SU-DHL-6 (cell line): ENCODE results near the gene INPP5A.

Experiments
- H2AFZ ChIP-seq: fragments of 200-600 bp; sonication (generic); 2 replicates; pipeline ENCODE4 v1.6.1; 2014; ENCODE audit warnings: low read depth, mild to moderate bottlenecking, moderate library complexity, mixed read lengths, antibody characterized with exemption, low read length; ENCODE audit not compliant: severe bottlenecking
- H3F3A ChIP-seq: fragments of 200-600 bp; shearing (Covaris generic); 2 replicates; pipeline ENCODE4 v1.6.0; 2016; ENCODE audit warnings: antibody characterized with exemption, mild to moderate bottlenecking; ENCODE audit not compliant: insufficient read depth
- H3K27ac ChIP-seq: fragments of 200-600 bp; sonication (generic); 2 replicates; pipeline ENCODE4 v1.5.1; 2016; ENCODE audit warnings: low read depth, mild to moderate bottlenecking, low read length, moderate library complexity, mixed read lengths
- H3K27me3 ChIP-seq: fragments of 200-600 bp; sonication (generic), shearing (Covaris generic); 2 replicates; pipeline ENCODE4 v1.6.0; 2014; ENCODE audit warnings: mild to moderate bottlenecking, low read length
- H3K36me3 ChIP-seq: fragments of 200-600 bp; sonication (generic); 2 replicates; pipeline ENCODE4 v1.6.1; 2014; ENCODE audit warnings: mild to moderate bottlenecking, low read length, mixed read lengths
- H3K4me2 ChIP-seq: fragments of 300-600, 200-600 bp; shearing (Covaris generic), sonication (generic); 2 replicates; pipeline ENCODE4 v1.6.0; 2014; ENCODE audit warnings: low read length, low read depth, mild to moderate bottlenecking; ENCODE audit not compliant: poor library complexity, severe bottlenecking
- H3K4me3 ChIP-seq: fragments of 200-600 bp; sonication (generic); 2 replicates; pipeline ENCODE4 v1.5.1; 2014; ENCODE audit warnings: antibody characterized with exemption, low read length, mild to moderate bottlenecking, mixed read lengths; ENCODE audit not compliant: insufficient read depth, poor library complexity, severe bottlenecking
- H3K79me2 ChIP-seq: fragments of 200-600 bp; sonication (generic); 2 replicates; pipeline ENCODE4 v1.6.1; 2014; ENCODE audit warnings: mild to moderate bottlenecking, low read length, moderate library complexity; ENCODE audit not compliant: insufficient read depth
- H3K9ac ChIP-seq: fragments of 200-600 bp; sonication (generic); 2 replicates; pipeline ENCODE4 v1.7.0; 2014; ENCODE audit warnings: mild to moderate bottlenecking, low read length
- H3K9me2 ChIP-seq: fragments of 200-600 bp; sonication (generic); replicated peaks from 2 replicates; pipeline ENCODE4 v1.6.1; 2014; ENCODE audit warnings: low read length; ENCODE audit not compliant: insufficient read depth
- H3K9me3 ChIP-seq: fragments of 200-600 bp; sonication (generic); 2 replicates; pipeline ENCODE4 v1.6.1; 2014; ENCODE audit warnings: low read length, mixed read lengths; ENCODE audit not compliant: insufficient read depth
- H4K20me1 ChIP-seq: fragments of 200-600 bp; sonication (generic); 2 replicates; pipeline ENCODE4 v1.6.1; 2014; ENCODE audit warnings: low read depth, mild to moderate bottlenecking, antibody characterized with exemption, low read length, moderate library complexity, mixed read lengths
- EZH2phosphoT487 ChIP-seq: fragments of 200-600 bp; sonication (generic), shearing (Covaris generic); conservative IDR thresholded peaks from 2 replicates; pipeline ENCODE4 v1.6.1; 2018; ENCODE audit warnings: mild to moderate bottlenecking, antibody characterized with exemption, low read length, moderate library complexity, mixed read lengths
- TF ChIP-seq, protein P1 (sequence below): fragments of 200-600 bp; sonication (generic); IDR thresholded peaks from one replicate; pipeline ENCODE4 v1.5.1; 2017; ENCODE audit warnings: antibody characterized with exemption, mild to moderate bottlenecking, low read length, moderate library complexity; ENCODE audit not compliant: insufficient read depth, poor library complexity, severe bottlenecking

Gene INPP5A

DNA sequence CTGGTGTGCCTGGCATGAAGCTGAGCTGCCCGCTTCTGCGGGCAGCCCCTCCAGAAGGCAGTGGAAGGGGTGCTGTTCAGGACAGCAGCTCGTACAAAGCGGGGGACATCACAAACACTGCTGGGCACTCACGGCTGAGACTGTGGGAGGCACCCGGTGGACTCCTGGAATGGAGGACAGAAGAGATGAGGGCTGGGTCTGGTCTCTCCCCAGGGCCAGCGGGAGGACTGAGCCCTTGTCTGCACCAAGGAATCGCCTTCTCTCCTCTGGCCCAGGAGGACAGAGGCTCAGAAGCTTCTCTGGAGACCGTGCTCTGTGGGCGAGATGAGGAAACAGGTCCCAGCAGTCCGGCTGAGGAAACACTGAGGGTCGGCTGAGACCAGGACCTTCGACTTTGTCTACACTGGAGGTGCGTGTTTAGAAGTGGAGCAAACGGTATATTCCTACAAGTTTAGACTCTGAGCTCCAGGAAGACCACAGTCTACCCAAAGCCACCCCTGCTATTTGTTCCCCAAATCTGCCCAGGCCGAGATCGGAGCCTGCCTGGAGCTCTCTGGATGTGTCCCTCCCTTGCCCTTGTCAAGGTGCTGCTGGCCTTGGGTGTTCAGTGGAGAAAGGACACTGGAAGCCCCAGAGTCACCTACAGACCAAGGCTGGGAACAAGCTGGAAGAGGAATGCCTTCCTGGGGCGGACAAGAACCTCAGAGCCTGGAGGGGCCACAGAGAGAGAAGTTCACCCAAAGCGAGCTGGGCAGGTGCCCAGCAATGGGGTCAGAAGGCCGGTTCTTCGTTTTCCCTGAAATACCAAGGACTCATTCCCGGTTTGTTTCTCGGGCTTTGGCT lies 12.9 kb upstream of the INPP5A start:
- no peak overlapping the region for H3K4me2 ChIP-seq
- H3K9me3 ChIP-seq = no peaks in the 10 kb centered on the region
- H4K20me1 ChIP-seq = no peaks in the 10 kb centered on the region
- H3K79me2 ChIP-seq = no peaks in the 10 kb centered on the region
- H3K9ac ChIP-seq = no peak overlapping the region
- no peaks in the 10 kb centered on the region for H3F3A ChIP-seq
- no peak for TF ChIP-seq EZH2phosphoT487
- TF ChIP-seq, protein P1, sequence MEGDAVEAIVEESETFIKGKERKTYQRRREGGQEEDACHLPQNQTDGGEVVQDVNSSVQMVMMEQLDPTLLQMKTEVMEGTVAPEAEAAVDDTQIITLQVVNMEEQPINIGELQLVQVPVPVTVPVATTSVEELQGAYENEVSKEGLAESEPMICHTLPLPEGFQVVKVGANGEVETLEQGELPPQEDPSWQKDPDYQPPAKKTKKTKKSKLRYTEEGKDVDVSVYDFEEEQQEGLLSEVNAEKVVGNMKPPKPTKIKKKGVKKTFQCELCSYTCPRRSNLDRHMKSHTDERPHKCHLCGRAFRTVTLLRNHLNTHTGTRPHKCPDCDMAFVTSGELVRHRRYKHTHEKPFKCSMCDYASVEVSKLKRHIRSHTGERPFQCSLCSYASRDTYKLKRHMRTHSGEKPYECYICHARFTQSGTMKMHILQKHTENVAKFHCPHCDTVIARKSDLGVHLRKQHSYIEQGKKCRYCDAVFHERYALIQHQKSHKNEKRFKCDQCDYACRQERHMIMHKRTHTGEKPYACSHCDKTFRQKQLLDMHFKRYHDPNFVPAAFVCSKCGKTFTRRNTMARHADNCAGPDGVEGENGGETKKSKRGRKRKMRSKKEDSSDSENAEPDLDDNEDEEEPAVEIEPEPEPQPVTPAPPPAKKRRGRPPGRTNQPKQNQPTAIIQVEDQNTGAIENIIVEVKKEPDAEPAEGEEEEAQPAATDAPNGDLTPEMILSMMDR = no peak
- no peaks in the 10 kb centered on the region for H3K27me3 ChIP-seq
- H3K9me2 ChIP-seq = no peaks in the 10 kb centered on the region
- no peak overlapping the region for H2AFZ ChIP-seq
- H3K4me3 ChIP-seq = no peak overlapping the region
- no peaks in the 10 kb centered on the region for H3K36me3 ChIP-seq
- H3K27ac ChIP-seq = no peak overlapping the region

GRCh38 chr10:132526676-132527075 lies 10.9 kb upstream of the INPP5A start:
- Histone ChIP-seq H3K4me2 (no peak overlapping the region), H3K4me3 (no peak overlapping the region), H3K9me2 (no peaks in the 10 kb centered on the region), H3F3A (no peaks in the 10 kb centered on the region), H4K20me1 (no peaks in the 10 kb centered on the region), H3K9me3 (no peaks in the 10 kb centered on the region), H2AFZ (no peak overlapping the region), H3K27ac (no peak overlapping the region), H3K79me2 (no peaks in the 10 kb centered on the region), H3K27me3 (no peaks in the 10 kb centered on the region), H3K36me3 (no peaks in the 10 kb centered on the region), H3K9ac (no peak overlapping the region)
- no peak for TF ChIP-seq EZH2phosphoT487
- TF ChIP-seq, protein P1 = no peak

- Histone ChIP-seq H3K4me2 (no peak overlapping the region), H3K9ac (no peak overlapping the region), H3K79me2 (no peaks in the 10 kb centered on the region), H3K9me2 (no peaks in the 10 kb centered on the region), H3K36me3 (no peaks in the 10 kb centered on the region), H3K4me3 (no peak overlapping the region), H3K9me3 (no peaks in the 10 kb centered on the region), H3F3A (no peaks in the 10 kb centered on the region), H2AFZ (no peak overlapping the region), H4K20me1 (no peaks in the 10 kb centered on the region), H3K27ac (no peak overlapping the region), H3K27me3 (no peaks in the 10 kb centered on the region)
- TF ChIP-seq EZH2phosphoT487 = no peak
Measured at GRCh38 chr10:132527339-132528063, 10.1 kb upstream of the INPP5A start.

DNA sequence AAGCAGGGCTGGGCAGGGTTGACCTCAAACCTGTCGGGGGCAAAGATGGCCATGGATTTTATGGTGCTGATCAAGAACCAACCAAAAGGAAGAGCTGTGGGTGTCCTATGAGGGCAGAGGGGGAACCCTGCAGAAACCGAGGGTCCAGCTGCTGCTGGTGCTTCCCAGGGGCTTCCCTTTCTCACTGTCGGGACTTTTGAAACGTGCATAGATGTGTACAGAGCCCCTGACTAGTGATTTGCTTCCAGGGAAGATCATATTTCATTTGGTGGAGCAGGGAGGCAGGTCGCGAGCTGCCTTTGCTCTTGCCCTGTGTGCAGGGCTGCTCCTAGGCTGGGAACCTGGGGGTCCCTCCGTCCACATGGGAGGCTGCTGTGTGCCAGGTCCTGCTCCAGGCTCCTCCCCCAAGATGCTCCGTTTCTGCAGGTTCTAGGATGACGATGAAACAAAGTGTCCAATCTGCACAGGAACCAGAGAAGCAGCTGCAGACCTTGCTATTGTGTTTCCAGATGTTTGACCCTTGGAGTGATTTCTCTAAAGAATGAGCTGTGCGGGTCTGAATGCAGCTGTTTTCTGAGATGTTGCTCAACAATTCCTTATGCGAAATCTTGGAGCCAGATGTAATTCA lies 9.4 kb upstream of the INPP5A start:
- H2AFZ ChIP-seq = no peak overlapping the region
- no peaks in the 10 kb centered on the region for H3K27me3 ChIP-seq
- TF ChIP-seq, protein P1 = no peak
- no peak for TF ChIP-seq EZH2phosphoT487
- H3K9me2 ChIP-seq = no peaks in the 10 kb centered on the region
- no peaks in the 10 kb centered on the region for H3F3A ChIP-seq
- no peaks in the 10 kb centered on the region for H3K79me2 ChIP-seq
- H3K4me2 ChIP-seq = no peak overlapping the region
- no peak overlapping the region for H3K4me3 ChIP-seq
- no peaks in the 10 kb centered on the region for H3K36me3 ChIP-seq
- H3K27ac ChIP-seq = no peak overlapping the region
- H3K9ac ChIP-seq = no peak overlapping the region
- no peaks in the 10 kb centered on the region for H3K9me3 ChIP-seq
- no peaks in the 10 kb centered on the region for H4K20me1 ChIP-seq
